AG04450 (cell line): Measurements from ENCODE around the gene TECTA. TPM values are rescaled to one million over a fixed set of nuclear protein-coding genes. Genes with fewer than 3 reads are reported as not detected.

Source experiments
- CTCF ChIA-PET: fragments of 300-600, 350-600 bp; formaldehyde crosslinking; extraction: SDS; loops from one replicate; lab custom pipeline; 2022; ENCODE audit warnings: antibody characterized with exemption, inconsistent platforms; lab: Charles Lee
- POLR2A ChIA-PET: fragments of 350-600 bp; formaldehyde crosslinking; extraction: SDS; loops from one replicate; lab custom pipeline; 2021; ENCODE audit warnings: antibody characterized with exemption, inconsistent platforms; lab: Yijun Ruan, JAX
- DNase-seq: peaks from one replicate; pipeline ENCODE4 v3.0.0-alpha.2; 2011; ENCODE audit warnings: low read depth, low spot score
- H3K27ac ChIP-seq: one replicate; pipeline ENCODE4 v1.5.1; 2012; ENCODE audit warnings: low read depth, low read length, control low read depth
- H3K27me3 ChIP-seq: one replicate; pipeline ENCODE4 v1.6.0; 2012; ENCODE audit warnings: low read length; ENCODE audit not compliant: control insufficient read depth, insufficient read depth
- H3K4me3 ChIP-seq: 2 replicates; pipeline ENCODE4 v1.5.1; 2011; ENCODE audit warnings: mild to moderate bottlenecking, low read depth, low read length, control low read depth
- H3K9me3 ChIP-seq: 2 replicates; pipeline ENCODE4 v1.5.1; 2012; ENCODE audit warnings: low read length; ENCODE audit not compliant: control insufficient read depth, insufficient read depth
- polyA plus RNA-seq: library from polyadenylated mRNA; depleted of rRNA; stranded (reverse); fragments of >200 nt; gene quantifications from 2 replicates; pipeline ENCODE4 v1.2.3, GENCODE V29; 2011
- TF ChIP-seq, protein P1 (sequence below): IDR thresholded peaks from 2 replicates; pipeline ENCODE4 v1.5.1; 2011; ENCODE audit warnings: low read depth, low read length, control low read depth, inconsistent platforms

TECTA gene
- polyA plus RNA-seq, 1 experiment = 0.37 TPM

DNA sequence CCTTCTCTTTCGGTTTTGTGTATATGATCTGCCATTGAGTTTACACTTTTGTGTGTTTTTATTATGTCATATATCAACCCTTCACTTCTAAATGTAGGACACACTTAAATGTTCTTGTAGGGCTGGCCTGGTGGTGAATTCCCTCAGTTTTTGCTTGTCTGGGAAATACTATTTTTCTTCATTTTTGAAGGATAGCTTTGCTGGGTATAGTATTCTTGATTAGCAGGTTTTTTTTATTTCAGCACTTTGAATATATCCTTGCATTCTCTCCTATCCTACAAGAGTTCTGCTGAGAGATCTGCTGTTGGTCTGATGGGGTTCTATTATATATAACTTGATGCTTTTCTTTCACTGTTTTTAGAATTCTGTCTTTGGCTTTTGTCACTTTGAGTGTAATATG, 79.1 kb downstream of the TECTA start:
- ChIA-PET CTCF (interaction anchor here (0.7 to 4.0 kb wide), 2 partner anchors 14 to 123 kb away, joined by 5 to 25 read pairs; no protein-coding TSS in a partner anchor), POLR2A (no interaction called here)
- TF ChIP-seq, protein P1, sequence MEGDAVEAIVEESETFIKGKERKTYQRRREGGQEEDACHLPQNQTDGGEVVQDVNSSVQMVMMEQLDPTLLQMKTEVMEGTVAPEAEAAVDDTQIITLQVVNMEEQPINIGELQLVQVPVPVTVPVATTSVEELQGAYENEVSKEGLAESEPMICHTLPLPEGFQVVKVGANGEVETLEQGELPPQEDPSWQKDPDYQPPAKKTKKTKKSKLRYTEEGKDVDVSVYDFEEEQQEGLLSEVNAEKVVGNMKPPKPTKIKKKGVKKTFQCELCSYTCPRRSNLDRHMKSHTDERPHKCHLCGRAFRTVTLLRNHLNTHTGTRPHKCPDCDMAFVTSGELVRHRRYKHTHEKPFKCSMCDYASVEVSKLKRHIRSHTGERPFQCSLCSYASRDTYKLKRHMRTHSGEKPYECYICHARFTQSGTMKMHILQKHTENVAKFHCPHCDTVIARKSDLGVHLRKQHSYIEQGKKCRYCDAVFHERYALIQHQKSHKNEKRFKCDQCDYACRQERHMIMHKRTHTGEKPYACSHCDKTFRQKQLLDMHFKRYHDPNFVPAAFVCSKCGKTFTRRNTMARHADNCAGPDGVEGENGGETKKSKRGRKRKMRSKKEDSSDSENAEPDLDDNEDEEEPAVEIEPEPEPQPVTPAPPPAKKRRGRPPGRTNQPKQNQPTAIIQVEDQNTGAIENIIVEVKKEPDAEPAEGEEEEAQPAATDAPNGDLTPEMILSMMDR = no peak
- no peak for DNase-seq
- Histone ChIP-seq H3K27me3 (no peaks in the 10 kb centered on the region), H3K9me3 (peaks cover 10% of the 10 kb centered on the region), H3K4me3 (no peak overlapping the region), H3K27ac (no peak overlapping the region)

DNA sequence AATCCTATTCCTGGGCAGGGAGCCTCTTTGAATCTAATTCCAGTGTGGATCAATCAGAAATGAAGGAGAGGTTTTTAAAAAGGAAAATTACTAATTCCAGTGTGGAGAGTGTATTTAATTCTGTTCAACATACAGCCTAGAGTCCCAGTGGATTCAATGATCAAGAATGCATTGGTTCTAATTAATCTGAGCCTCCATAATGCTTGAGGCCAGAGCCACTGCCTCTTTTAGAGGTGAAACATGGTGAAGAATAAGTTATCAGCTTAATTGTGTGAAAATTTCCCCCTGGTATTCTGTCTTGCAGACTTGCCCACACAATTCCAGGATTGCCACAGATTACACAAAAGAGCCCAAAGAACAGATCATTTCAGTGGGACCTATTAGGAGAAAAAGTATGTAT, 87.7 kb downstream of the TECTA start:
- DNase-seq = no peak
- Histone ChIP-seq H3K27ac (no peak overlapping the region), H3K27me3 (no peaks in the 10 kb centered on the region), H3K4me3 (no peak overlapping the region), H3K9me3 (no peaks in the 10 kb centered on the region; the same call in 1 of the 2 replicates)
- ChIA-PET CTCF (no interaction called here), POLR2A (no interaction called here)
- TF ChIP-seq, protein P1 = no peak

DNA sequence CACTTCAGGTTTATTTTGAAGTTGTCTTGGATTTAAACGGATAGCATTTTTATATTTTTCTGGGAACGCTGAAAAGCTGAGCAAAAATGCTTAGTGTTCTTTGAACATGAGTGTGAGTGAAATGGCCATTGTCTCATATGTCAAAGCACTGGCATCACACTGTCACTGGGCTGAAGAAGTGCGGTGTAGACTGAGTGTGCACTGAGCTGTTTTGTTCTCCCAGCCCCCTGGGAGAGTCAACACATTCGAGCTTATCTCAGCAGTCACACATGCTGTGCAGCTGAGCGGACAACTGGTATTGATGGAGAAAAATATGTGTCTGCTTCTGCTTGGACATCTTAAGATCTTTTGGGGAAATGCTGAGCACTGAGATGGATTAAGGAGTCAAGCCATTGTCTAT, 90.8 kb downstream of the TECTA start:
- Histone ChIP-seq H3K27ac (no peak overlapping the region), H3K27me3 (peaks cover 4% of the 10 kb centered on the region), H3K4me3 (no peak overlapping the region), H3K9me3 (no peaks in the 10 kb centered on the region; the same call in 1 of the 2 replicates)
- ChIA-PET POLR2A (no interaction called here), CTCF (interaction anchor here (0.6 kb wide), 1 partner anchor 121 kb away, joined by 3 read pairs; no protein-coding TSS in a partner anchor)
- TF ChIP-seq, protein P1 = no peak
- DNase-seq = no peak

DNA sequence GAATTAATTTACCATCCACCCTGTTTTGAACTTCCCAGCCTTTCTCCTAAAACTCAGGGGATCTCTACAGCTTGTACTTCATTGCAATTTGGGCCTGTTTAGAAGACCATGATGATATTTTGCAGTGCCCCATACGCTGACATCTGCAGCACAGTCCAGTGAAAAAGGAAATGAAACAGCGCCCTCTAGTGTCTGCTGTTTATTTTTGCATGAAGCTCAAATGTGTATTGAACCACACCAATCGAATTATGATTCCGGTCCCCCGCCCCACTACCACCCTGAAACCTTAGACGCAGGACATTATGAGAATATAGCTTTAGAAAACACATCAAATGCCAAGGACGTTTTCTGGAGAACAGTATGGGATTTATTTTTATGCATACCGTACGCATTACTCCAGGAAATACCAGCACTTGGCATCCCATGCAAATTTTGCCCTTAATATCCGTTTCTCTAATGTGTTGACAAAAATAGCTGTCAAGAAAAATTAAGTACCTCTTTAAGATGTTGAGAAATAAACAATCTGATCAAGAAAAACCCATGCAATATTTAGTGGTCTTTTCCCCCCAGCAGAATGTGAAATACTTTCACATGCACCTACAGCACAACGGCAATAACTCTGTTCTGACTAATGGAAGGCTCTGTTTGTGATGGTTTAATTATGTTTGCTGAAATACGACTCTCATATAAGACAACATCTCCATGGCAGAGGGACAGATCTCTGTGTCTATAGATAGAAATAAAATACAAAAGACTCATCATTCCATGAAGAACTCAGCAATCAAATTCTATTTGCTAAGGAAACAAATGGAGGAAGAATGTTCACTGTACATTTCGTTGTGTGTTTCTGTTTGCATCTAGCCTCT, 93.9 kb downstream of the TECTA start:
- Histone ChIP-seq H3K27ac (no peak overlapping the region), H3K4me3 (no peak overlapping the region), H3K27me3 (peaks cover 4% of the 10 kb centered on the region), H3K9me3 (no peaks in the 10 kb centered on the region)
- CTCF ChIA-PET = interaction anchor here (0.5 to 3.3 kb wide), 89 partner anchors 8 to 1385 kb away, joined by 3 to 33 read pairs (median 4); partner anchors contain the start of genes GRIK4 and TLCD5
- POLR2A ChIA-PET = no interaction called here
- DNase-seq = peak; percentile 39
- TF ChIP-seq, protein P1 = peak; percentile 80

DNA sequence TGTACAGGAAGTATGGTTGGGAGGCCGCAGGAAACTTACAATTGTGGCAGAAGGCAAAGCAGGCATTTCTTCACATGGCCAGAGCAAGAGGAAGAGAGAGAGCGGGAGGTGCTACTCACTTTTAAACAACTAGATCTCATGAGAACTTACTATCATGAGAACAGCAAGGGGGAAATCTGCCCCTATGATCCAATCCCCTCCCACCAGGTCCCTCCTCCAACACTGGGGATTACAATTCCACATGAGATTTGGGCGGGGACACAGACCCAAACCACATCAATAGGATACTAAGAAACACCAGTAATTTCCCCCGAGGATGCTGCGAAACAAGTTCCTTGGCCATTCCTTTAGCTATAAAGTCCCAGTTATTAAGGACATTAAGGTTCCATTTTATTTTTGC, 97.4 kb downstream of the TECTA start:
- TF ChIP-seq, protein P1 = no peak
- no peak for DNase-seq
- ChIA-PET CTCF (interaction anchor here (1.4 kb wide), 1 partner anchor 9 kb away, joined by 3 read pairs; no protein-coding TSS in a partner anchor), POLR2A (no interaction called here)
- peaks cover 4% of the 10 kb centered on the region for H3K27me3 ChIP-seq
- no peak overlapping the region for H3K4me3 ChIP-seq
- H3K27ac ChIP-seq = no peak overlapping the region
- H3K9me3 ChIP-seq = no peaks in the 10 kb centered on the region
